Brain pericyte (primary cell): Measurements from ENCODE around the gene CD40LG.

Source experiments
- DNase-seq: peaks from one replicate; pipeline ENCODE4 v3.0.0-alpha.2; 2012; ENCODE audit warnings: low read depth, low spot score

Gene CD40LG

DNA sequence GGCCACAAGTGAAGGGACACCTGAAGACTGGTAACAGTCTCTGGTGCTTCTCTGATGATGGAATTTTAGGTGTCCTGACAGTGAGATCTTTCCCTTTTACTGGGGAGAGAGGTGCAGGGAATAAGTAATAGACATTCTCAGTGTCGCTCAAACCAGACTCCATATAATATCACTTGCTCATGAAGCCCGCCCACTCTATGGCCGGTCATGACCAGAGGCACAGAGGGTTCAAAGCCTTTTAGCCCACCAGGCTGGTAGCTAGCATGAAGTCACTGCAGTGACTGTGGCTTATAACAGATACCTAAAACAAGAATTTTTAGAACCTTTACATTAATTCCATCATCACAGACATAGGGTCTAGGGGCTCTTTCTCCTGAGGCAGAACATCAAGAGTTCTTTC is 2.9 kb downstream of the CD40LG start:
- no peak for DNase-seq

- no peak for DNase-seq
Measured at GRCh38 chrX:136652822-136653723, 5.1 kb downstream of the CD40LG start.

DNA sequence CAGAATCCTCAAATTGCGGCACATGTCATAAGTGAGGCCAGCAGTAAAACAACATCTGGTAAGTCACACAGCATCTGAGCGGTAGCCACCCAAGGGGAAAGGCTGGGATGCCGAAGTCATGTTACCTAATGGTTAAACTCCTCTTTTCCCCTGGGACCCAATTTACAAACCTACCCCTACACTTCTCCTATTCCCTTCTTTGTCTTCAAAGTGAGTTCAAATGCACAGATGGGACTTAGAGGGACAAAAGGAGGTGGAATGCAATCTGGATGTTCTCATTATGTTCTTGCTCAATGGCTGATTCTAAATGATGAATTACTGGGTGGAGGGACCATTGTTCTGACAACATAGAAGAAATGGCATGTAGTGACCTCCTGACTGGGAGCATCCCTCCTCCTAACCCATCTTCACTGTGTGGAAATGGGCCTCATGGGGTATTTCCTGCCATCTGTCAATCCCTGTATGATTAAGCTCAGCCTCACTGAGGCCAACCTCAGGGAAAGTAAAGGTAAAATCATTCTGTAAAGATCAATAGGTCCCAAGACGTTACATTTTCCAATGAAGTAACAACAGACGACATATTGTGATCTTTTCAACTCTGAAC is 8.5 kb downstream of the CD40LG start:
- DNase-seq = no peak

DNA sequence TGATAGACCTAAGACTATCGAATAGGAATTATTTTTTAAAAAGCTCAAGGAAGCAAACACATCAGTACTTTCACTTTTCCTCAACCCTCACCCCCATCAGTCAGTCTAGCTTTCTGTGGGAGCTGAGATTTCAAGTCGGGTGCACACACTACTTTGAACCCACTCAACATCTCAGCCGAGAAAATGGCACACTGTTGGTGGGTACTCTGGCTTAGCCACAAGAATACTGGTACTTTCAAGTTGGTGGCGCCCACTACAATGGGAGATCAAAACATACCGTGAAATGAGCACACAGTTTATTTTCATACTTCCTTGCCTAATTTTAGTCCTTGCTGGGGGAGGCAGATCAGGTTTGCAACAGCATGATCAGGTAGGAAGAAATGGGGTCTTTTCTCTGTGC is 10.2 kb downstream of the CD40LG start:
- no peak for DNase-seq

DNA sequence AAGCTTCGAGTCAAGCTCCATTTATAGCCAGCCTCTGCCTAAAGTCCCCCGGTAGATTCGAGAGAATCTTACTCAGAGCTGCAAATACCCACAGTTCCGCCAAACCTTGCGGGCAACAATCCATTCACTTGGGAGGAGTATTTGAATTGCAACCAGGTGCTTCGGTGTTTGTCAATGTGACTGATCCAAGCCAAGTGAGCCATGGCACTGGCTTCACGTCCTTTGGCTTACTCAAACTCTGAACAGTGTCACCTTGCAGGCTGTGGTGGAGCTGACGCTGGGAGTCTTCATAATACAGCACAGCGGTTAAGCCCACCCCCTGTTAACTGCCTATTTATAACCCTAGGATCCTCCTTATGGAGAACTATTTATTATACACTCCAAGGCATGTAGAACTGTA is 11.2 kb downstream of the CD40LG start:
- no peak for DNase-seq

- DNase-seq = no peak
Measured at GRCh38 chrX:136660896-136661295, 12.9 kb downstream of the CD40LG start.

GRCh38 chrX:136662104-136662503 is 14.1 kb downstream of the CD40LG start:
- DNase-seq = no peak

- DNase-seq = no peak
Measured at GRCh38 chrX:136662976-136663375, 15.0 kb downstream of the CD40LG start.

DNA sequence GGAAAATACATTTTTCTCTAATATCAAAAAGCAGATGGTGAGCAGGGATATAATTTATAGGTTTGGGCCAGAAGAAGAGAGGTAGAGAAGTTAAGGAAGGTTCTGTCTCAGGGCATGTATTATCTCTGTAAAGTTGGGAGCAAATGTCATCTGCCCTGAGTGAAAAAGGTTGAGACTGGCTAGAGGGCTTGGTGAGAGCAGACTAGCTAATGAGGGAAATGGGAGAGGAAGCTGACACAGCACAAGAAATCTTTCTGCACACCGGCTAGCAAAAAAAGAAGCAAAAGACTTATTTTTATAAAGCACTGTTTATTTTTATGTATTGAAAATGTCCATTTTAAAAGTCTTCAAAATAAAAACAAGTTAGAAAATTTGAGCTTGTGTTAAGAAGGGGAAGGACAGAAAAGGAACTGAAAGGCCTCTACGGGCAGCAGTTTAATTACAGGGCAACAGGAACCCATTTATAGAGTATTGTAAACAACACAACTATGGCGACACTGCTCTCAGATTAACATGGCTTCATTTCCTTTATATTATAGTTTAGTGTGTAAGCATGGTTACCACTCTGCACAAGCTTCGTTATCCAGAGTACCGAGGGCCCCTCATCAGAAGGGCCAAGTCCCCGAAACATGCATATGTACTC is 17.4 kb downstream of the CD40LG start:
- no peak for DNase-seq

DNA sequence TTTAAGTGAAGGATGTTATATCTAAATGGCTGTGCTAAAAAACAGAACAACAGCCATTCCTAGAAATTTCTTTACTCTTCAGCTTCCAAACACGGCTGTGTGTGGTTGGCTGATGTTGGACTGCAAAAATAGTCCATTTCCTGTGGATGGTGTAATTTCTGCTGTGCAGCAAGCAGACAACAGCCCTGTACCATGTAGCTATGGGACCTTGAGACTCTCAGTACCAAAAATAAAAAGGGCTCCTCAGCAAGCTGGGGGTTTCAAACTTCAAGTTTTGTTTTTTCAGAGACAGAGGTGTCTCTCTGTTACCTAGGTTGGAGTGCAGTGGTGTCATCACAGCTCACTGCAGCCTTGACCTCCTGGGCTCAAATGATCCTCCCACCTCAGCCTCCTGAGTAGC is 18.1 kb downstream of the CD40LG start:
- no peak for DNase-seq

DNA sequence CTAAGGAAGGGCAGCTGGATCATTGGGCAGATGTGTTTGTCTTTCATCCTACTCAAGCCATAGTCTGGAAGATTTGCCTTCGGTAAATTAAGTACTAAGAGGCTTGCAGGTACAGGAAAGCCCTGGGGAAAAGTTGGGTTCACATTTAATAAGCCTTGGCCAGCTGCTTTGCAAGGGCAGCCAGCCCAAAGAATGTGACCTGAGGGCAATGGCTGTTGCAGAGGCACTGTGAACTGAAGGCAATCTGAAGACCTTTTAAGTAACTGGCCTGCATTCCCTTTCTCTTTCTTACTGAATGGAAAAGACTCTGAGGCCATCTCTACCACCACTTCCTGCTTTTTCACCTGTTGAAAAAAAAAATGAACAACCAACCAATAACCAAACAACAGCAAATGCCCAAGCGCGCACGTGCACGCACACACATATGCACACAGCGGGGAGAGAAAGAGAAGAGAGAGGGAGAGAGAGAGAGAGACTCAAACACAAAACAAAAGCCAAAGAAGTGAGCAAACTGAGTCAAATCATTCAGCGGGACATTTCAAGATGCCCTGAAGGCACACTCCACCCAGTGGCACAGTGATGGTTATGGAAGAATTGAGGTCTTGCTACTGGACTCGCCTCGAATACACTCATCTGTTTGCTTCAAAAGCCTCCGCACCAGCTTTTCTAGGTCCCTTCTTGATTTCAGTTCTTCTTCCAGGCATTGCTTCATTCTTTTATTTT is 19.6 kb downstream of the CD40LG start:
- no peak for DNase-seq

- no peak for DNase-seq
Measured at GRCh38 chrX:136671006-136671610, 23.1 kb downstream of the CD40LG start.

DNA sequence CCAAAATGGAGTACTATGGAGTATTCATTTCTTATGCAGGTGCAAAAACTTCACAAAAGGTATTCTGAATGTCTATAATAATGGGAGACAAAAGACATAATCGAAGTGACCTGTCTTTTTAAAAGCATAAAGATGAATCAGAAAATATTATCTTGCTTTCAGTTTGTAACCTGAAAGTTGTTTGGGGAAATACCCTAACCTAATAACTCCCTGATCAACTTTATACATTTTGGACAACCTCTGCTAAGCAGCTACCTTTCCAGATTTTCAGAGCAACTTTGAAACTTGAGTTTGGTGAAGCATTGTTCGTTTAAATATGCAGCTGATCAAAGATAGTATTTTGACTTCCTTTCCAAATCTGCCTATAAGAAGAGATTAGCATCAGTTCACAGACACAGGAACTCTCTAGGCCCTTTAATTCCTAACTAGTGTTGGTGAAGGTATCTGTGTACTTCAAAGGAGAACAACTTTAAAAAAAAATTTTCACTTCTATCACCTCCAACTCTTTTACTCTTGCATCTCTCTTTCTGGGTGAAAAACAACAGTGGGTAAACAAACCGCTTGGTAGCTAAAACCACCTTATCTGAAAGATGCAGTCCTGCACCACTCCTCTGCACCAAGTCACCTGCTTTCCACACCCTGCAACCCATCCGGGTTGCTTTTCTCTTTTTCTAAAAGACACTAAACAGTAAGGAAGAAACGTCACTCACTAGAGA is 26.5 kb downstream of the CD40LG start:
- no peak for DNase-seq

DNA sequence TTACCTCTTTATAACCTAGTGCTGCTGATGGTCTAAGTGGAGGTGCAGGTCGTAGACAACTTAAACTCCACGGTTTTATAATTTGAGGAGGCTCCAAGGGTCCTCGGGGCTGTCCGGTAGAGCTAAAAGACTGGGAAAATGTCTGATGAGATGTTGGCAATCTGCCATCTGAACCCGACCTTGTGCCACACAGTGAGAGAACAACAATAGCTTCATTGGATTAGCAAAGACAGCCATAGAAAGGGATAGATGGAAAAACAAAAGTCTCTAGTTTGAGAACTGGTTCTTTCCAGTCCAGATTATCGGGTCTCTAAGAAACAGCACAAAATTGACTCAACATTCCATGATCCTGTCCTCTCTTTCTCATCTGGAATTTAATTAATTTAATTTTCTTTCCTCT is 31.6 kb downstream of the CD40LG start:
- no peak for DNase-seq

GRCh38 chrX:136684120-136684519 is 36.2 kb downstream of the CD40LG start:
- no peak for DNase-seq

DNA sequence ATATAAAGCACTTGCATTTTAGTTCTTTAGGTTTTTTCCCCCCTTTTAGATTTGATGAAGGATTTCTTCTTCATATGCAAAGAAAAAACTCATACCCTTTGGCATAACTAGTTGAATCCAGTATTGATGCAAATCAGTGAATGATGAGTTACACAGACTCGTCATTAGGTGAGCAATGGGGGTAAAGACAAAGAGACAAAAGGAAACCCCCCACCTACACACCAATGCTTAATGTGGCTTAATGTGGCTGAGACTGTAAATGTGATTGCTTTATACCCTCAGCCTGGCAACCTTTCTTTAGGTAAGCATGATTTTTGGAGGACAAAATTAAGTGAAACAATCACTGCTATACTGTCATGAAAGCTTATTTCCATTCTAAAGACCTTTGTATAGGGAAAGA is 39.5 kb downstream of the CD40LG start:
- DNase-seq = no peak

- DNase-seq = no peak
Measured at GRCh38 chrX:136689436-136689835, 41.5 kb downstream of the CD40LG start.

- no peak for DNase-seq
Measured at GRCh38 chrX:136691028-136691809, 43.3 kb downstream of the CD40LG start.

DNA sequence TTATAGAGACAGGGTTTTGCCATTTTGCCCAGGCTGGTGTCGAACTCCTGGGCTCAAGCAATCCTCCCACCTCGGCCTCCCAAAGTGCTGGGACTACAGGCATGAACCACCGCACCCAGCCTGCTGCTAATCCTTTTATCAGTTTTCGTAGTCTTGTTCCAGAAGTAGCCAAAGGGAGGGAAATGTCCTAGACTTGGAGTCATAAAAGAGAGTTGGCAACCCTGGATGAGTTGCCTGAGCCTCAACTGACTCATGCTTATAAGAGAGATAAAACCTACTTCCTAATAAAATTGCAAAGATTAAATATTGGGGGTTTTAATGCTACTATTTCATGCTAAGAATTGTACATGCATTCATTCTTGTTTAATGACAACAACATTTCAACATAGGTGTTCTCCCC is 44.3 kb downstream of the CD40LG start:
- no peak for DNase-seq

- DNase-seq = no peak
Measured at GRCh38 chrX:136694431-136695087, 46.6 kb downstream of the CD40LG start.
